Fibroblast of mammary gland (primary cell): ENCODE measurements around the gene R3HDM2.
"Not testable (repeated sequence)": the region's sequence is repeated elsewhere in the genome, so short reads cannot be mapped to it uniquely, and the experiment has no call there.

Experiments used
- DNase-seq: peaks from one replicate; pipeline ENCODE4 v3.0.0-alpha.2; 2010; ENCODE audit warnings: low read depth
- H3K4me3 ChIP-seq: 2 replicates; pipeline ENCODE4 v1.5.1; 2011; ENCODE audit warnings: low read depth, mild to moderate bottlenecking, low read length, moderate library complexity; ENCODE audit not compliant: control insufficient read depth
- TF ChIP-seq, protein P1 (sequence below): conservative IDR thresholded peaks from 2 replicates; pipeline ENCODE4 v1.5.1; 2011; ENCODE audit warnings: low read depth, low read length, inconsistent platforms; ENCODE audit not compliant: control insufficient read depth, insufficient read depth

The R3HDM2 gene

DNA sequence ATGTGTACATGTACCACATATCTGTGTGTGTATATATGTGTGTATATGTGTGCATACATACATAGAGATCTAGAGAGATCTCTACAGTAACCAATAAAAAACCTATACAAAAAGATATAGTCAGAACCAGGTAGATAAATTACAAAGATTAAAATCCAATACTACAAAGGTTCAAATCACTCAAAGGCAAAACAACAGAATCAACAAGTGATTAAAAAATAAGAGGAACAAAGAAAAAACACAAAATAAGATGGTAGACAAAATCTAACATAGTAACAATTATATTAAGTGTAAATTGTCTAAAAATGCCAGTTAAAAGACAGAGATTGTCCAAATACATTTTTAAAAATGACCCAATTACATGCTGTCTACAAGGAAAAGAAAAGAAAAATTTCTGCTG is 83.6 kb downstream of the R3HDM2 start:
- TF ChIP-seq, protein P1, sequence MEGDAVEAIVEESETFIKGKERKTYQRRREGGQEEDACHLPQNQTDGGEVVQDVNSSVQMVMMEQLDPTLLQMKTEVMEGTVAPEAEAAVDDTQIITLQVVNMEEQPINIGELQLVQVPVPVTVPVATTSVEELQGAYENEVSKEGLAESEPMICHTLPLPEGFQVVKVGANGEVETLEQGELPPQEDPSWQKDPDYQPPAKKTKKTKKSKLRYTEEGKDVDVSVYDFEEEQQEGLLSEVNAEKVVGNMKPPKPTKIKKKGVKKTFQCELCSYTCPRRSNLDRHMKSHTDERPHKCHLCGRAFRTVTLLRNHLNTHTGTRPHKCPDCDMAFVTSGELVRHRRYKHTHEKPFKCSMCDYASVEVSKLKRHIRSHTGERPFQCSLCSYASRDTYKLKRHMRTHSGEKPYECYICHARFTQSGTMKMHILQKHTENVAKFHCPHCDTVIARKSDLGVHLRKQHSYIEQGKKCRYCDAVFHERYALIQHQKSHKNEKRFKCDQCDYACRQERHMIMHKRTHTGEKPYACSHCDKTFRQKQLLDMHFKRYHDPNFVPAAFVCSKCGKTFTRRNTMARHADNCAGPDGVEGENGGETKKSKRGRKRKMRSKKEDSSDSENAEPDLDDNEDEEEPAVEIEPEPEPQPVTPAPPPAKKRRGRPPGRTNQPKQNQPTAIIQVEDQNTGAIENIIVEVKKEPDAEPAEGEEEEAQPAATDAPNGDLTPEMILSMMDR = no peak
- no peak for DNase-seq
- no peak overlapping the region for H3K4me3 ChIP-seq

DNA sequence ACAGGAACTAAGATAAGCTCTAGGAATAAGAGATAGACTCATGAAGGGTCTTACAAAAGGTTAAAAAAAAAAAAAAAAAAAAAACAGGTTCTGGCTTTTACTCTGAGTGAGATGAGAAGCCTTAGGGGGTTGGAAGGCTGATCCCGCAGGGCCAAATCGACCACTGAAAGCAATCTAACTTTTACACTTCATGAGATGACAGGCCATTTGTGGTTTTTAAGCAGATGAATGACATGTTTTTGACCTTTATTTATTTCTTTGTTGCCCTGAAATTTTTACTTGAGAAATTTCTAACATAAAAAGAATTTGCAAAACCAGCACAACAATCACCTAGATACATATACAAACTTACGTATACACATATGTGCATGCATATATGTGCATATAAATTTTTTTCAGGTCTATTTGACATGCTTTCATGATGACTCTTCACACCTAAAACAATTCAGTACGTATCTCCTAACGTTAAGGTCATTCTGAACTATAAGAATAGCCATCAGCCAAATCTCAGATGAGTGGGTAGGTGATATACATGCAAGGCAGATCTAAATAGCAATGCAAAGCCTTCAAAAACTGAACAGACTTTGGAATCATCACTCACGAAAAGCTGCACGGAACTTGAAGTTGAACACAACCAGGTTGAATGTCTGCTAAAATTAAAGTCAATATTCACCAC is 87.0 kb downstream of the R3HDM2 start:
- no peak for DNase-seq
- TF ChIP-seq, protein P1 = no peak
- no peak overlapping the region for H3K4me3 ChIP-seq

DNA sequence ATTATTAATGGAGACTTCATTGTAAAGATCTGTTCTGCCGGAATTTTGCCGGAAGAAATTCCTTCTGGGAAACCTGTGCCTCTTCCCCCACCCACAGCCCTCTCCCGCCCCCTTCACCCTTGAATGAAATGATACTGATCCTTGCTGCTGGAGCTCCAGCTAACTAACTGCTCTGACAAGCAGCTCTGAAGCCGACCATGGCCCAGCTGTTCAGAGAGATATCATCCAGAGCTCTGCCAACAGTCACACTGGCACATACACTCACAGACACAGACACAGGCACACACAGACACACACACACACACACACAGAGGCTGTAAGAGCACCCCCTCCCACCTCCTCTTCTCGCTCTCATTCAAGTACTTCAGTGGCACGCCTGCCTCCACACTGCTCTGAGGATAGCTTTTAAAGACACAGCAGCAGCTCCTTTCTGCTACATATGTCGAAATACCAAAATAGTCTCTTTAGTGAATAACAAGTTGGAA is 88.6 kb downstream of the R3HDM2 start:
- TF ChIP-seq, protein P1 = no peak
- DNase-seq = peak; percentile 51

DNA sequence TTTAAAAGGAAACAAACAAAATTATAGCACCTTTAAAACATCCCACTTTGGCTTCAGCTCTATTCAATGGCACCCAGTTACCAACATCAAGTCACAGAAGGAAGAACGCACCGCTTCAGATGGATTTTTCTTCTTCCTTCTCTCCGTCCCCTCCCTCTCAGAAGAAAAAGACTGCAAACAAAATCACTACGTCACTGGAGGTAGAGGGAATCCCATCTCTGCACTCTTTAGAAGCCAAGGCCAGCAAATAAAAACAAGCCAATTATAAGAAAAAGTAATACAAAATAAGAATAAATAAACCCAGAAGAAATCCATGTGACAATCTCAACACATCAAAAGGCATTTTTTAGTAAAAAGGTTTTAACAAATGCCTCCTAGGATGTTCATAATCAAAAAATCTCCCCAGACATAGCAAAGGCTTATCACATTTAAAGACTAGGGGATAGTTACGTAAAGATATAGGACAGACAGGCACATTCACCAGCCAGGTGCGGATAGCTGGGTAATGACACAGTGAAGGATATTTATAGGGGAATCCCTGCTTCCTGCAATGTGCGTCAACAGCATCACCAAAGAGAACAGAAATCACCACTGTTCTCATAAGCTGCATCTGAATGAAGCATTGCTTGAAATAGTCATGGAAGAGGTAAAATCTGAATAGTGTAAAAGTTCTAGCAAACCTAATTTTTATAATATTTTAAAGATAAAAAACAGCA is 89.4 kb downstream of the R3HDM2 start:
- TF ChIP-seq, protein P1 = no peak
- peak; percentile 72 for DNase-seq

More for the DNA sequence above, 88.6 kb downstream of the R3HDM2 start:
- H3K4me3 ChIP-seq = no peak overlapping the region

DNA sequence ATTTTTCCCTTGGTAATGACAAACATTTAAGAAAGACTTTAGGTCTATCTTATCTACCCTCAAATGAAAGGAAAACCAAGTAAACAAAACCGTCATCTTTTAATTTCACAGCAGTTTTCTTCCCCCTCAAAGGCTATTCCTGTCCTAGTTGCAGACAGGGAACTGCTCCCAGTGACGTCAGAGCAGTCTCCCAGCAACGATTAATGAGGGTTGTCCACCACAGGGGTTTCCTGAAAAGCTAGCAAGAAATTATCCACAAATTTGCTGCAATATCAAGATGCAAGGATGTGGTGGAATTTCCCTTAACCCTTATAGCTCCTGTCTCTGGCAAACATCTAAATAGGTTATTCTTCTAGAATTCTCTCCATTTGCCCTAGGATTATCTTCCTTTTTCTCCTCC is 90.7 kb downstream of the R3HDM2 start:
- DNase-seq = peak; percentile 79
- H3K4me3 ChIP-seq = no peak overlapping the region
- TF ChIP-seq, protein P1 = no peak

More for the DNA sequence above, 89.4 kb downstream of the R3HDM2 start:
- no peak overlapping the region for H3K4me3 ChIP-seq

DNA sequence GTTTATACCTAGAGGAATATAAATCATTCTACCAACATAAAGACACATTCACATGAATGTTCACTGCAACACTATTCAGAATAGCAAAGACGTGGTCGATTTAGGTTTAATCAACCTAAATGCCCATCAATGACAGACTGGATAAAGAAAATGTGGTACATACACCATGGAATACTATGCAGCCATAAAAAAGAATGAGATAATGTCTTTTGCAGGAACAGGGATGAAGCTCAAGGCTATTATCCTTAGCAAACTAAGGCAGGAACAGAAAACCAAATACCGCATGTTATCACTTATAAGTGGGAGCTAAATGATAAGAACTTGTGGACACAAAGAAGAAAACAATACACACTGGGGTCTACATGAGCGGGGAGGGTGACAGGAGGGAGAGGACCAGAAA is 94.5 kb downstream of the R3HDM2 start:
- not testable (repeated sequence) for H3K4me3 ChIP-seq, DNase-seq

DNA sequence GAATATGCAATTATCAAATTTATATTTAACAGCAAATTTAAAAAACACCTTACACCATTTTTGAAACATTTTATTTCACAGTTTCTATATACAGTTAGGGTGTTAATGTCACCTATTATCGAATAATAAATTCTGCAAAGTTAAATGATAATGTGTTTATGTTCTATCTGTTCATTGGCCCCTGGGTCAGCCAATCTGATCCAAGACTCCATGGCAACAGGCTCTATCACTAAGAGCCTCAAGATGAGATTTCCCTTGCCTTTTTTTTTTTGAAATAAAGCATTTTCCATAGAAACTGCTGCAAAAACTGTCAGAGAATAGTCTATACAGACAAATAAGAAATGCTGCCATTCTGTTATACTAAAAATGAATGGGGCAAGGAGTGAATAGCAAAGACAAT is 96.6 kb downstream of the R3HDM2 start:
- TF ChIP-seq, protein P1 = no peak
- DNase-seq = no peak
- no peak overlapping the region for H3K4me3 ChIP-seq
